ENCODE measurements around the gene HES5. TPM values are rescaled to one million over a fixed set of nuclear protein-coding genes. Genes with fewer than 3 reads are reported as not detected.

HES5 gene
- total and polyA plus RNA-seq, 2 of the 4 experiments (the other 2 are of a cell fraction) = not detected

- DNase-seq (no peak), ATAC-seq (ENCODE audit: low read depth) (no peak)
- H4K91ac ChIP-seq (ENCODE audit: insufficient read depth, low read depth, low read length) = no peak overlapping the region
- peaks cover 3% of the 10 kb centered on the region; the same call in 1 of the 2 replicates for H3K9me1 ChIP-seq (ENCODE audit: insufficient read depth, low read length)
- WGBS, 2 experiments (ENCODE audit: extremely low coverage in 2 of 2, insufficient read length in 1 of 2) = 82% methylated on average over 5 of the region's 10 CpGs; no CpG with 5 or more reads in 1 of the 2 experiments
- intact Hi-C loops (cut with micrococcal nuclease) (no loop called here), in situ Hi-C loops (cut with MboI; ENCODE audit: low sequenced_read_pairs) (no loop called here), dilution Hi-C loops (cut with HindIII; ENCODE audit: low sequenced_read_pairs, unreplicated experiment) (no loop called here)
- H4K8ac ChIP-seq (ENCODE audit: low read depth in 2 of 2, low read length in 2 of 2) = no peak overlapping the region
- no peaks in the 10 kb centered on the region for H3K9me3 ChIP-seq (ENCODE audit: control insufficient read depth, insufficient read depth, low read length)
- no peak for TF ChIP-seq POLR2A (IDR thresholded peaks at IDR 0.05; ENCODE audit: low read depth, low read length)
- TF ChIP-seq MAZ (IDR thresholded peaks at IDR 0.05; ENCODE audit: borderline replicate concordance, low read depth, low read length) = no peak
- no peak for TF ChIP-seq FOS (IDR thresholded peaks at IDR 0.05; ENCODE audit: low read depth, low read length)
- TF ChIP-seq ELK1 (IDR thresholded peaks at IDR 0.05; ENCODE audit: borderline replicate concordance, low read depth, low read length) = no peak
- no peak for TF ChIP-seq CHD1 (IDR thresholded peaks at IDR 0.05; ENCODE audit: low read depth, low read length)
- TF ChIP-seq CEBPB (IDR thresholded peaks at IDR 0.05; ENCODE audit: low read depth, low read length) = no peak
- no peak for TF ChIP-seq RCOR1 (IDR thresholded peaks at IDR 0.05; ENCODE audit: insufficient replicate concordance, low read length)
- no peak for TF ChIP-seq MXI1 (IDR thresholded peaks at IDR 0.05; ENCODE audit: borderline replicate concordance, low read depth, low read length)
- no peak for TF ChIP-seq NFE2L2 (IDR thresholded peaks at IDR 0.05; ENCODE audit: low read depth, low read length)
- TF ChIP-seq, protein P1, sequence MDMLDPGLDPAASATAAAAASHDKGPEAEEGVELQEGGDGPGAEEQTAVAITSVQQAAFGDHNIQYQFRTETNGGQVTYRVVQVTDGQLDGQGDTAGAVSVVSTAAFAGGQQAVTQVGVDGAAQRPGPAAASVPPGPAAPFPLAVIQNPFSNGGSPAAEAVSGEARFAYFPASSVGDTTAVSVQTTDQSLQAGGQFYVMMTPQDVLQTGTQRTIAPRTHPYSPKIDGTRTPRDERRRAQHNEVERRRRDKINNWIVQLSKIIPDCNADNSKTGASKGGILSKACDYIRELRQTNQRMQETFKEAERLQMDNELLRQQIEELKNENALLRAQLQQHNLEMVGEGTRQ (IDR thresholded peaks at IDR 0.05; ENCODE audit: low read depth, low read length) = no peak
- no peak for TF ChIP-seq RAD21 (IDR thresholded peaks at IDR 0.05; ENCODE audit: low read length)
- H3K4ac ChIP-seq (ENCODE audit: low read depth, low read length) = no peak overlapping the region
- no peak overlapping the region for H3K4me2 ChIP-seq (ENCODE audit: low read depth, low read length)
- H2BK120ac ChIP-seq (ENCODE audit: low read depth, low read length) = no peak overlapping the region
- no peak overlapping the region for H2BK20ac ChIP-seq (ENCODE audit: low read depth, low read length)
- no peak overlapping the region for H3K4me3 ChIP-seq (ENCODE audit: insufficient read depth, low read depth, low read length)
- no peak overlapping the region for H3K18ac ChIP-seq (ENCODE audit: low read depth, low read length)
- no peaks in the 10 kb centered on the region for H3K36me3 ChIP-seq (ENCODE audit: control insufficient read depth, insufficient read depth, low read length)
- CTCF ChIA-PET = no interaction called here
- no peak overlapping the region for H3K27ac ChIP-seq (ENCODE audit: insufficient read depth, low read length)
- POLR2A ChIA-PET (ENCODE audit: unreplicated experiment) = no interaction called here
- H3K14ac ChIP-seq (replicated peaks; ENCODE audit: low read depth, low read length) = no peak overlapping the region
- H2AFZ ChIP-seq (replicated peaks; ENCODE audit: low read length, poor library complexity) = no peak overlapping the region
- peaks cover 9% of the 10 kb centered on the region for H3K27me3 ChIP-seq (ENCODE audit: control insufficient read depth, insufficient read depth, low read length)
- no peak overlapping the region for H2AK5ac ChIP-seq (ENCODE audit: low read depth, low read length)
- H2BK15ac ChIP-seq (ENCODE audit: low read depth, low read length) = no peak overlapping the region
- H3K9ac ChIP-seq (ENCODE audit: low read depth, low read length) = no peak overlapping the region
- no peak overlapping the region for H2AK9ac ChIP-seq (replicated peaks; ENCODE audit: low read depth, low read length, poor library complexity)
- H4K20me1 ChIP-seq (ENCODE audit: insufficient read depth, low read length) = no peaks in the 10 kb centered on the region
- H3K4me1 ChIP-seq (ENCODE audit: control insufficient read depth, insufficient read depth, low read length) = no peaks in the 10 kb centered on the region
- no peak overlapping the region for H3K23ac ChIP-seq (ENCODE audit: low read depth, low read length)
- BruUV-seq (replicated peaks) = no TSS peak
- no peak overlapping the region for H3K56ac ChIP-seq (ENCODE audit: extremely low read depth, insufficient read depth, low read length)
- no peaks in the 10 kb centered on the region for H3K79me1 ChIP-seq (ENCODE audit: low read depth in 1 of 2, low read length in 2 of 2)
- H2BK5ac ChIP-seq (ENCODE audit: low read depth, low read length, poor library complexity, severe bottlenecking) = no peak overlapping the region
- no peak overlapping the region for H4K5ac ChIP-seq (ENCODE audit: low read depth, low read length)
Measured at GRCh38 chr1:2481885-2482284, 48.2 kb downstream of the HES5 start.
